Stimulated activated CD4-positive, alpha-beta T cell treated with anti-CD3 and anti-CD28 coated beads, Interleukin-12 subunit alpha, Interleukin-12 subunit beta, amount 100 ng/mL, for 48 hours (primary cell): Measurements from ENCODE around the gene PLEKHH2.
"Not testable (repeated sequence)": the region's sequence is repeated elsewhere in the genome, so short reads cannot be mapped to it uniquely, and the experiment has no call there.

Experiments used
- DNase-seq, 3 donors: peaks; one replicate each; pipeline ENCODE4 v3.0.0-alpha.2; 2020; ENCODE audit warnings: low read depth in 2 of 3, low spot score in 1 of 3

Gene PLEKHH2

GRCh38 chr2:43715300-43716098 lies 78.4 kb downstream of the PLEKHH2 start:
- DNase-seq, result no peak

- DNase-seq, result no peak
Observed at GRCh38 chr2:43717322-43717721, 80.3 kb downstream of the PLEKHH2 start.

GRCh38 chr2:43718530-43719124 lies 81.6 kb downstream of the PLEKHH2 start:
- DNase-seq, result no peak

- DNase-seq, result no peak
Observed at GRCh38 chr2:43724728-43725526, 87.9 kb downstream of the PLEKHH2 start.

- DNase-seq, result no peak
Observed at GRCh38 chr2:43725711-43726246, 88.7 kb downstream of the PLEKHH2 start.

- not testable (repeated sequence) for DNase-seq
Observed at GRCh38 chr2:43726961-43727633, 90.0 kb downstream of the PLEKHH2 start.

- no peak for DNase-seq
Observed at GRCh38 chr2:43727634-43728014, 90.6 kb downstream of the PLEKHH2 start.

GRCh38 chr2:43729491-43730174 lies 92.6 kb downstream of the PLEKHH2 start:
- DNase-seq, result no peak

- no peak for DNase-seq
Observed at GRCh38 chr2:43731211-43731610, 94.2 kb downstream of the PLEKHH2 start.

GRCh38 chr2:43736637-43737036 lies 99.6 kb downstream of the PLEKHH2 start:
- no peak for DNase-seq

- DNase-seq, result no peak
Observed at GRCh38 chr2:43737097-43737854, 100.2 kb downstream of the PLEKHH2 start.

GRCh38 chr2:43737855-43738254 lies 100.8 kb downstream of the PLEKHH2 start:
- no peak for DNase-seq

- DNase-seq, result no peak
Observed at GRCh38 chr2:43738257-43738656, 101.2 kb downstream of the PLEKHH2 start.

GRCh38 chr2:43743706-43744105 lies 106.6 kb downstream of the PLEKHH2 start:
- DNase-seq, result no peak

- no peak for DNase-seq
Observed at GRCh38 chr2:43745457-43745856, 108.4 kb downstream of the PLEKHH2 start.

- peak in 2 of 3 donors; percentile 7 to 14 for DNase-seq
Observed at GRCh38 chr2:43748333-43748732, 111.3 kb downstream of the PLEKHH2 start.

- no peak for DNase-seq
Observed at GRCh38 chr2:43749583-43749982, 112.5 kb downstream of the PLEKHH2 start.

GRCh38 chr2:43751476-43751990 lies 114.5 kb downstream of the PLEKHH2 start:
- DNase-seq, result no peak

GRCh38 chr2:43752302-43752701 lies 115.2 kb downstream of the PLEKHH2 start:
- no peak for DNase-seq

- DNase-seq, result no peak
Observed at GRCh38 chr2:43754180-43754579, 117.1 kb downstream of the PLEKHH2 start.
